Measurements from ENCODE around the gene OXA1L. TPM values are rescaled to one million over a fixed set of nuclear protein-coding genes. Genes with fewer than 3 reads are reported as not detected.

OXA1L gene
- total RNA-seq, 1 experiment from 2014 or later = 67.5 TPM

DNA sequence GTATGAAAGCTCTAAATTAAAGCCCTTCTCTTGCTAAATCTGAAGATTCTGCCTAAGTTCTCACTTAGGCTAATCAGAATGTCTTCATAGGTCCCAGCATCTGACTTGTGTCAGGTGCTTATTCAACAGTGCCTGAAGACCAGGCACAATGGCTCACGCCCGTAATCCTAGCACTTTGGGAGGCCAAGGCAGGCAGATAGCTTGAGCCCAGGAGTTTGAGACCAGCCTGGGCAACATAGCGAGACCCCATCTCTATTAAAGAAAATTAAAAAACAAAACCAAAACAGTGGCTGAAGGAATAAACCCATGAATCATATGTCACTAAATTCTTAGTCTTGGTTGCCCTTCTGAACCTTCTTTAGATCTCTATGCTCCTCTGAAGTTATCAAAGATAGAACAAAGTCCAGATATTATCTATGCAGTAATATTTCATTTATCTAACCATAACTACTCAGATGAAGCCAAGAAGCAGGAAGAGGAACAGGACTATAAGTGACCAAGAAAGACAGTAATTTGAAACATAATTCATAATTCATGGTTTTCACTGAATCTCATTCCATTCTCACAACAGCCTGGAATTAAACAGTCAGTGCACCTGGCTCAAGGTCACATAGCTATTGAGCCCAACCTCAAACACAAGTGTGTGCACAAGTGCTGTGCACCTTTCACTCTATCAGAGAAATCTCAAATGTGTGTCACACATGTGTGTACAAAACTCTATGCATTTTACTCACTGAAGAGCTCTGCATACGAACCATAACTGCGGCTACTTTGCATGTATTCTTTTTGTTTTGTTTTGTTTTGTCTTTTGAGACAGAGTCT, 42.1 kb downstream of the OXA1L start:
- Histone ChIP-seq H3K4me3 (no peak overlapping the region), H3K36me3 (no peaks in the 10 kb centered on the region), H3K27me3 (no peaks in the 10 kb centered on the region), H3K9me3 (no peaks in the 10 kb centered on the region)
- no peak for DNase-seq

DNA sequence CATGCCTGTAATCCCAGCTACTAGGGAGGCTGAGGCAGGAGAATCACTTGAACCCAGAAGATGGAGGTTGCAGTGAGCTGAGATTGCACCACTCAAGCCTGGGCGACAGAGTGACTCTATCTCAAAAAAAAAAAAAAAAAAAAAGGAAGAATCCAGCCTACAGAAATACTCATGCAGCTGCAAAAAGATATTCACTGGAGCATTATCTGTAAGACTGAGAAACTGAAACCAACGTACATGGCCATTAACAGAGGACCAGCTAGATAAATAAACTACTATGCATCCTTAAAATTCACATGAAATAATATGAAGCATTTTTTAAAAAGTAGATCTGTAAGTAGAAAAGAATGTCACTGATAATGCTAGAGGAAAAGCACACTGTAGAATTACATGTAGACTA, 45.2 kb downstream of the OXA1L start:
- DNase-seq = no peak

DNA sequence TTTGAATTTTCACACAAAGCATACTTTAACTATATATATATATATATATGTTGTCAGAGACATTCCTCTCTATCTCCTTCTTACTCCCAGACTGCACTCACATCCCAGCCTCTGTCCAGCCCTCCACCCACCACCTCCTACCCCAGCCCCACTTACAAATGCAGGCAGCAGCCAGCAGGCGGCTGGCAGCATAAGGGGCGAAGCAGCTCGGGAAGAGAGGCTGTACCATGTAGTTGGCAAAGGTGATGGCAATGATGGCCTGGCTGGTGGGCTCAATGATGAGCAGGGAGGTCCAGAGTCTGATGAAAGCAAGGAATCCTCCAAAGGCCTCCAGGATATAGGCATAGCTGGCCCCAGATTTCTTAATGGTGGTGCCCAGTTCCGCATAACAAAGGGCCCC, 46.3 kb downstream of the OXA1L start:
- Histone ChIP-seq H3K4me3 (no peak overlapping the region), H3K27me3 (no peaks in the 10 kb centered on the region), H3K36me3 (no peaks in the 10 kb centered on the region), H3K9me3 (no peaks in the 10 kb centered on the region)
- DNase-seq = no peak

More for the DNA sequence above, 45.2 kb downstream of the OXA1L start:
- Histone ChIP-seq H3K27me3 (no peaks in the 10 kb centered on the region), H3K4me3 (no peak overlapping the region), H3K36me3 (no peaks in the 10 kb centered on the region), H3K9me3 (no peaks in the 10 kb centered on the region)

DNA sequence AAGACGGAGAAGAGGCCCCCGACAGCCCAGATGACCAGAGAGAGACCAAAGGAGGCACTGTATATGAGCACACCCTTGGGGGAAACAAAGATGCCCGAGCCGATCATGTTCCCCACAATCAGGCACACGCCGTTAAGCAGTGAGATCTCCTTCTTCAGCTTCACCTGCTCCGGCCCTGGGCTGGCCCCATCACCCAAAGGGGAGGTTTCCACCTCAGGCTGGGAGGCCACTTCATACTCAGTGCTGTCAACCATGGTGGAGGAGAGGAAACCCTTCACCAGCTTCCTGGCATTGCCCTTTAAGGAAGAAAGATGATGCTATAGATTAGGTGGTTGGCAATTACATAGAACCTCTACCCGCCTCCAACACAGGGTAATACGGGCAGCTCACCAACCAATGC, 46.7 kb downstream of the OXA1L start:
- no peaks in the 10 kb centered on the region for H3K9me3 ChIP-seq
- no peak for DNase-seq
- H3K36me3 ChIP-seq = no peaks in the 10 kb centered on the region
- H3K27me3 ChIP-seq = no peaks in the 10 kb centered on the region
- no peak overlapping the region for H3K4me3 ChIP-seq

DNA sequence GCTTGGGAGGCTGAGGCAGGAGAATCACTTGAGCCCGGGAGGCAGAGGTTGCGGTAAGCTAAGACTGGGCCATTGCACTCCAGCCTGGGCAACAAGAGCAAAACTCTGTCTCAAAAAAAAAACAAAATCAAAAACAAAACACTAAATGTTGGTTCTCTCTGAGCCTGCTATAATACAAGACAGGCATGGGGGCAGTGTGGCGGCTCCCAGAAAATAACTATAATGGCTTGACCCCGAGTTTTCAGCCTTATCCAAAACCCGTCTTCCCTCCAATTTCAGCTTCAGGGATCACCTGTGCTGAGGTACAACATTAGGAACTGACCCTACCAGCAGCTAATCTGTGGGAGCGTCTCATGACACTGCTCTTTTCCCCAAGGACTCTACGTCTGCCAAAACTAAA, 47.9 kb downstream of the OXA1L start:
- no peak for DNase-seq
- H3K36me3 ChIP-seq = no peaks in the 10 kb centered on the region
- no peaks in the 10 kb centered on the region for H3K9me3 ChIP-seq
- no peaks in the 10 kb centered on the region for H3K27me3 ChIP-seq
- no peak overlapping the region for H3K4me3 ChIP-seq

DNA sequence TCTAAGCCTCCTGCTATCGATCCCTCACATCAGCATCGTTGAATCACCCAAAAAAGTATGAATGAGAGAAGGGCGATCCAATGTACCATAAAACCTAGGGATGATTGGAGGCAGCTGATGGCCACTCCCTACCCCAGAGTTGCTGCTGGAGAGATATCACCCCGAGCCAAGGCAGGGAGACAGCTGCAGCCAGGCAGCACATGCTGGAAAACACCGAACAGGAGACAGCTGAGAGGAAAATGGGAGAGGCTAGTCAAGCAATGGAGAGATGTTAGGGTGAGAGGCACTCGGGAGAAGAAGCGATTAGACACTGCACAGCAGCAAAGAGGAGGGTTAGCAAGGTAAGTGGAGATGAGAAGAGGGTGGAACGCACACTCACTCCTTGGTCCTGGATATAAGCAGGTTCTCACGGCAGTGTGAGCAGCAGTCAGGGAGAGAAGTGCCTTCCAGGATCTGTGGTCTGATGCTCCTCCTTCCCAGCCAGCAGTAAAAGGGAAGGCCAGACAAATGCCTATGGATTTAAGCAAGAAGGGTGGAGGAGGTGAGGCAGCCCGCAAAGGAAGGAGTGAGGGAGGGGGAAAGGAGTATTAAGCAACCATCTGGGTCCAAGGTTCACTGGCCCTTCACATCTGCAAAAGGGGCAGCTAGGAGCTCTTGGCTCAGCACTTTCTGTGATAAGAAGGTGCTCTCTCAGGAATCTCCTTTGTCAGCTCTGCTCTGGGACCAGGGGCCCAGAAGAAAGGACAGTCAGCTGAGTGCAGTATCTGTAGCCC, 48.6 kb downstream of the OXA1L start, which contains the start of gene SLC7A7:
SLC7A7 (minus strand) TSS at position 495 of the 773 bp plus-strand sequence. CDS start 2,037 bp downstream, outside the sequence.
- Histone ChIP-seq H3K4me3 (no peak within 1 kb of the TSS), H3K9me3 (no peaks in the 10 kb centered on the region), H3K36me3 (no peaks in the 10 kb centered on the region), H3K27me3 (no peaks in the 10 kb centered on the region)
- no peak for DNase-seq

DNA sequence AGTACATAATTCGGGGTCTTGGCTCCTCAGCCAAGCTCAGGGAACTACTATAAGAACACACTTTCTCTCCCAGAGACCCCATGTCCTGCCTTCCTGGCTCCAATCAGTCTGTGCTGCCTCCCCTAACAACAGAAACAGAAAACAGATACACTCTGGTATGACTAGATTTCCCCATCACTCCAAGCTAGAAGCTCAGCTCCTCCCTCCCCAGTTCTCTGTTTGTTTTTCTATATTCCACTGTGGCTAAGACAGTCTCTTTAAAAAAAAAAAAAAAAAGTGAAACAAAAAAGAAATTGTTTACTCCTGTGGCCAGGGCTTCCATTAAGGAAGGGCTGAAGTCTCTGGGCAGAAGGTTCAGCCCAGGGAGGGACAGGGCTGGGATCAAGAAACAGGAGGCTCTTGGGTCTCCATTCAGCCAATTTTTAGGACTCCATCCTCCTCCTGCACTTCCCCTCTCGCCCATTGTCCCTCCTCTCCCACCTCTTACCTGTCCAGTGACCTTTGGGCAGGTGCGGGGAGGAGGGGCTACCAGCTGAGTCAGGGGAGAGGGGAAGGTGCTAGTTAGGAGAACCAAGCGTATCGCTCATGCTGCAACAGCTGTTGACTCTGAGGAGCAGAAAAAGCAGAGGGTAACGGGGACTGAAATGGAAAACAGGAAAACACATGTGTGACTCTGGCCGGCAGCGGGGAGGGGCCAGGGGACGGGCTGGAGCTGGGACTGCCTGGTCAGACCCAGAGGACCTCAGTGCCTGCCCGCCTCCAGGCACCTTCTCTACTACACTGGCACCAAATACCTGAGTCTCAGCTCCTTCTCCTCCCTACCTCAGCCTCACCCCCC, 52.9 kb downstream of the OXA1L start:
- Histone ChIP-seq H3K9me3 (no peaks in the 10 kb centered on the region), H3K36me3 (no peaks in the 10 kb centered on the region), H3K27me3 (no peaks in the 10 kb centered on the region), H3K4me3 (no peak overlapping the region)
- no peak for DNase-seq

DNA sequence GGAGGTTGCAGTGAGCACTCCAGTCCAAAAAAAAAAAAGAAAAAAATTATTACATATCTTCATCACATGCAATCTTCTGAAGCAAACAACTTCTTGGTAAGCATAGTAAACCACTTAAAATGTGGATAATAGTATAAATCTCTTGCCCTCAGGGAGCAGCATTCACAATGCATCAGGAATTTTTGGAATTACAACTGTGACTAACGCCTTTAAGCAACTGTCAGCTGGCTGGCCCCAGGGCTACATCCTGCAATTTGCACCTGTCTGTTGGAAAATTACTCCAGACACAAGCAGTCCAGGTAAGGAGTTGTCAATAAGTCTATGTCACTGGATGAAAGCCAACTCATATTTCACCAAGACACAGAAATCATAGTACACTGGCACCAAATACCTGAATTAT, 54.2 kb downstream of the OXA1L start:
- H3K36me3 ChIP-seq = no peaks in the 10 kb centered on the region
- no peaks in the 10 kb centered on the region for H3K9me3 ChIP-seq
- DNase-seq = no peak
- no peaks in the 10 kb centered on the region for H3K27me3 ChIP-seq
- no peak overlapping the region for H3K4me3 ChIP-seq

DNA sequence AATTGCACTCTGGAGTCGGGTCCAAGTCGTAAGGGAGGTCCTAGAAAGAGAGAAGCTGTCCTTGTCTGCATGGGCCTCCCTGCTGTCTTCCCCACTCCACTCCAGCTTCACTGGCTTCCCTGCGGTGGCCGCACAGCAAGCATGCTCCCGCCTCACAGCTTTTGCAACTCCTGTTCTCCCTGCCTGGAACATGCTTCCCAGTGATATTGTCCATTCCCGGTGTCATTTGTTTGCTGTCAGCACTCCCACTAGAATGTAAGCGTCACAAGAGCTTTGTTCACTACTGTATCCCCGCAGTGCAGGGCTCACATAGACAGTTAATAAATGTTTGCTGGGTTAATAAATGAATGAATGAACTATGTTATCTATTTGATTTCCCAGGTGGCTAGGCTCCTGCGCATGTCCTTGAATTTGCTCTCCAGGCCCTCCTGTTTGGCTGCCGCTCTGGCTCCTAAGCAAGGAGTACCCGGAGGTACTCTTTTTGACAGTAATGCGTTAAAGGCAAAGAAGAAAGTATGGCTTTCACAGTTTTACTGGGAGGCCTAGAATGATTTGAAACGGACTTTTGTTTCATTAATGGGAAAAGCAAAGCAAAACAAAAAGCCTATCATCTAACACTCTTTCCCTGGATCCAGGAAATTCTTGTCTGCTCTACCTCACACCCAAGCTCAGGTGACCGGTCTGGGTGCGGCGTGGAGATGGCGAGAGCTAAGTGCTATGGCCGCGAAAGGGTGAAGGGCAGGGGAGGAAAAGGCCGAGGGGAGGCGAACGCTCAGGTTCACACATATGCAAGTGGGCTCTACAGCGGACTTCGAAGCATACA, 54.9 kb downstream of the OXA1L start:
- Histone ChIP-seq H3K9me3 (no peaks in the 10 kb centered on the region), H3K27me3 (no peaks in the 10 kb centered on the region), H3K4me3 (no peak overlapping the region), H3K36me3 (no peaks in the 10 kb centered on the region)
- DNase-seq = no peak

DNA sequence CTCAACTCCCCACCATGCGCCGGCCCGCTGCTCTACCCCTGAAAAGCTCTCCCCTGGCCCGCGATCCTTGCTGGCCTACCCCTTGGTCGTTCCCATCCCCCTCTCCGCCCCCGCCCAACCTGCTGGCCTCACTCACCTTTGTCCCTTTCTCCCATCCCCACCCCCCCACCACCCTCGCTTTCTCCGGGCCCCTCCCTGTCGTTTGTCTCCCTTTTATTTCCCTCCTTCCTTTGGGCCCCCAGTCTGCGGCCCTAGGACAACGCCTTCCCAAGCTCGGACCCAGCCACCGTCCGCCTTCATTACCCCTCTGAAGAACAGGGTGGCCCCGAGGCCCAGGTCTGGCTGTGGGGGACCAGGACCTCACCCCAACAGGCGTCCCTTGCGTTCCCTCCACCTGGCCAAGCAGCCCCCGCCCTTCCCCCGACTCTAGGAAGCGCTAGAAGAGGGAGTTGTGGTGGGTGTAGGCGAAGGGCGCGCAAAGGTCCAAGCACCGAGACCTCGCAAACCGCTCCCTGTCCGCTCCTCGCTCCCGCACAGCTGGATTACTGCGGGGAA, 55.6 kb downstream of the OXA1L start:
- DNase-seq = no peak

More for the DNA sequence above, 55.6 kb downstream of the OXA1L start:
- Histone ChIP-seq H3K36me3 (no peaks in the 10 kb centered on the region), H3K27me3 (no peaks in the 10 kb centered on the region), H3K4me3 (no peak overlapping the region), H3K9me3 (no peaks in the 10 kb centered on the region)

Other genes starting within 250 kb of the OXA1L start
- gene DAD1, start 177.5 kb upstream of the OXA1L start, total RNA-seq (2014; rRNA removed; shearing (Covaris generic); ENCODE audit: low replicate concordance) = 275 and 292 TPM in 2 replicates
- 0.89 and 15.5 TPM in 2 replicates for gene ABHD4, start 168.4 kb upstream of the OXA1L start, total RNA-seq (2014; rRNA removed; shearing (Covaris generic); ENCODE audit: low replicate concordance)
- gene OR6J1, start 122.3 kb upstream of the OXA1L start, total RNA-seq (2014; rRNA removed; shearing (Covaris generic); ENCODE audit: low replicate concordance) = not detected in 2 replicates
- 4.0 TPM in 1 of 2 replicates, not detected in the other for gene SLC7A7, start 48.7 kb downstream of the OXA1L start, total RNA-seq (2014; rRNA removed; shearing (Covaris generic); ENCODE audit: low replicate concordance)
- 22.1 and 92.8 TPM in 2 replicates for gene MRPL52, start 63.2 kb downstream of the OXA1L start, total RNA-seq (2014; rRNA removed; shearing (Covaris generic); ENCODE audit: low replicate concordance)
- 85.2 and 124 TPM in 2 replicates for gene MMP14, start 69.9 kb downstream of the OXA1L start, total RNA-seq (2014; rRNA removed; shearing (Covaris generic); ENCODE audit: low replicate concordance)
- 6.4 and 21.9 TPM in 2 replicates for gene LRP10, start 105.1 kb downstream of the OXA1L start, total RNA-seq (2014; rRNA removed; shearing (Covaris generic); ENCODE audit: low replicate concordance)
- not detected in 2 replicates for gene REM2, start 116.5 kb downstream of the OXA1L start, total RNA-seq (2014; rRNA removed; shearing (Covaris generic); ENCODE audit: low replicate concordance)
- 25.4 and 27.8 TPM in 2 replicates for gene RBM23, start 152.5 kb downstream of the OXA1L start, total RNA-seq (2014; rRNA removed; shearing (Covaris generic); ENCODE audit: low replicate concordance)
- gene PRMT5, start 162.7 kb downstream of the OXA1L start, total RNA-seq (2014; rRNA removed; shearing (Covaris generic); ENCODE audit: low replicate concordance) = 99.2 and 100 TPM in 2 replicates
- 41.3 and 76.1 TPM in 2 replicates for gene HAUS4, start 190.4 kb downstream of the OXA1L start, total RNA-seq (2014; rRNA removed; shearing (Covaris generic); ENCODE audit: low replicate concordance)
- gene AJUBA, start 215.9 kb downstream of the OXA1L start, total RNA-seq (2014; rRNA removed; shearing (Covaris generic); ENCODE audit: low replicate concordance) = 60.8 and 69.6 TPM in 2 replicates
- gene C14orf93, start 243.5 kb downstream of the OXA1L start, total RNA-seq (2014; rRNA removed; shearing (Covaris generic); ENCODE audit: low replicate concordance) = 3.7 and 12.3 TPM in 2 replicates

All from MG63 (cell line).